GM12891 (cell line): ENCODE results near the gene GATA5.

Source experiments
- POLR2A ChIP-seq: IDR thresholded peaks from 2 replicates; pipeline ENCODE4 v1.6.1; 2011; ENCODE audit warnings: low read depth, low read length, control low read depth
- POLR2AphosphoS5 ChIP-seq: IDR thresholded peaks from 2 replicates; pipeline ENCODE4 v1.6.1; 2011; ENCODE audit warnings: low read depth, low read length, control low read depth
- POU2F2 ChIP-seq: IDR thresholded peaks from 2 replicates; pipeline ENCODE4 v1.6.1; 2011; ENCODE audit warnings: low read depth, mild to moderate bottlenecking, control low read depth, low read length, moderate library complexity
- TAF1 ChIP-seq: IDR thresholded peaks from 2 replicates; pipeline ENCODE4 v1.6.1; 2011; ENCODE audit warnings: low read depth, low read length, control low read depth

DNA sequence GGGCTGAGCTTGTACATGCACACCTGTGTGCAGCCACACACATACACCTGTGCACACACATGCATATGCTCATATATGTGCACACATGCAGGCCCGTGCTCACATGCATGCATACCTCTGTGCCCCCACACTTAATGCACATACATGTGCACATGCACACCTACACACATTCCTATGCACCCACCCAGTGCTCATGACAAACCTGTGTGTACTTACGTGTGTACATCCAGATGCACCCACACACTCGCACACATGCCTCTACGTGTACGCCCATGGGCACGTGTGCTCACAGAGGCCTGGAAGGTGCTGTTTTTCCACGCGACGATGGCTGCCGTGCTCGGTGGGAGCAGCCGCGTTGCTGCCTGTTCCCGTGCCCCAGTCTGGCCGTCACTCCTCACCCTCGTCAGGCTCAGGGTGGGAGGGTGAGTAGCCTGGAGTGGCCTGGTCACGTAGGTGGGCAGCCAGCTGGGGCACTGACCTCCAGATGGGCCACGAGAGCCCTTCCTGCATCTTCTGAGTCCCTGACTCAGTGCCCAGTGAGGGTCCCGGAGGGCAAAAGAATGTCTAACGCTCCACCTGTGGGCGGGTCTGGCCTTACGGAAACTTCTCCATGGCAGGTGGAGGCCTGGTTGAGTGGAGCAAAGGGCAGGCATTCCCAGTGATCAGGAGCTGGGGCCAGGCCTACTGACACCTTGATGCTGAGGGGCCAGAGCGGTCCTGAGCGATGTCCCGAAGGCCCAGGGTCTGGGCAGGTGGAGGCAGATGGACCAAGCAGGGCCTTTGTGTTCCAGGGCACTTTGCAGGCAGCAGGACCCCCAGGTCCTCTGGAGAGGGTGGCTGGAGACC is 8.0 kb upstream of the GATA5 start:
- TF ChIP-seq POLR2A (no peak), POLR2AphosphoS5 (no peak), TAF1 (no peak), POU2F2 (no peak)
